GM19035 (cell line): ENCODE data around the gene PDXK.
A peak's percentile ranks its signal among the peaks of the same experiment; 100 is the strongest.

ENCODE experiments used
- ATAC-seq: cut with Tn5 transposase; IDR thresholded peaks from one replicate; pipeline ENCODE4 v1.9.1; 2021; ENCODE audit not compliant: unreplicated experiment

PDXK gene

DNA sequence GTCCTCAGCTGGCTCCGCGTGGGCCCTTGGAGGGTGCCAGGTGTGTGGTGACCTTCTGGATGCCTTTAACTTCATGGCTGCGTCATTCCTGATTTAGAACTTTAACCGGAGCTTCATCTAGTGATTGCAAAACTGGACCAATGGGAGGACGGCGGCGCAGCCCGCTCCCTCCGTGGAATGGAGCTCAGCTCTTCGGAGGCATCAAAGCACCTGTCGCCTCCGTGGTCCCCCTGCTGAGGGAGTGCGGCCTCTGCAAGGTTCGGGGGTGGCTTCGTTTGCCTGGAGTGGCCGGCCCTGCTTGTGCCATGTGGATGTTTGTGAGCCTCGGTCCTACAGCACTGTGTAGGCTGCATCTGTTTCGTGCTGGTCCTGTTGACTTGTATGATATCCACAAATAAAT, 43.0 kb downstream of the PDXK start:
- no peak for ATAC-seq

- ATAC-seq = no peak
Observed at GRCh38 chr21:43762303-43763128, 43.6 kb downstream of the PDXK start.

- no peak for ATAC-seq
Observed at GRCh38 chr21:43763901-43764523, 45.1 kb downstream of the PDXK start.

DNA sequence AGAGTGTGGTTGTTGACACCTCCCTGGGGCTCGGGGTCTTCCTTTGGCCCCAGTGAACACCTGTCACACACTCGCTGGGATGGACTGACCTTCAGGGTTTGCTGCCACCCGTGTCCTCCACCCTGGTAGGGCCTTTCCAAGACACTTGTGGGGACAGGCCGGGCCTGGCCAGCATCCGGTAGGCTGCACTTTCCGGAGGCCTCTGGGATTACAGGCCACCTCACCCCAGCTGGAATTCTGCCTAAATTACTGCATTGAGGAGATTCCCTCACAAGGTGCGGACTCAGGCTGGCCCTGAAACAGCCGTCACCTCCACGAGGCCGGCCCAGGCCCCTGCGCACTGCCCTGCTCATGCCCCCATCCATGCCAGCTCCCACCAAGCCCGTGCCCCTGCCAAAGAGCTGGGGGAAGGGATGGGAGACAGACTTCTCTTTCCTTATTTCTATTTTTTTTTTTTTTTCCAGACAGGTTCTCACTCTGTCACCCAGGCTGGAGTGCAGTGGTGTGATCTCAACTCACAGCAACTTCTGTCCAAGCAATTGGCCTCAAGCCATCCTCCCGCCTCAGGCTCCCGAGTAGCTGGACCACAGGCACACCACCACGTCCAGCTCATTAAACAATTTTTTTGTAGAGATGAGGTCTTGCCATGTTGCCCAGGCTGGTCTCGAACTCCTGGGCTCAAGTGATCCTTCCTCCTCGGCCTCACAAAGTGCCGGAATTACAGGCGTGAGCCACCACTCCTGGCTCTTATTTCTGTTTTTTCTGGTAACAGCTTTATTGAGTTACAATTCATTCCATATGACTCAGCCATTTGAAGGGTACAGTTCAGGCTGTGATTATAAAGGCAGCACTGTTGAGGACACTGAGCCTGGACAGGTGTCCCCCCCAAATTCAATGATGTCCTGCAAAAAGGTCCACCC, 45.9 kb downstream of the PDXK start:
- ATAC-seq = no peak

DNA sequence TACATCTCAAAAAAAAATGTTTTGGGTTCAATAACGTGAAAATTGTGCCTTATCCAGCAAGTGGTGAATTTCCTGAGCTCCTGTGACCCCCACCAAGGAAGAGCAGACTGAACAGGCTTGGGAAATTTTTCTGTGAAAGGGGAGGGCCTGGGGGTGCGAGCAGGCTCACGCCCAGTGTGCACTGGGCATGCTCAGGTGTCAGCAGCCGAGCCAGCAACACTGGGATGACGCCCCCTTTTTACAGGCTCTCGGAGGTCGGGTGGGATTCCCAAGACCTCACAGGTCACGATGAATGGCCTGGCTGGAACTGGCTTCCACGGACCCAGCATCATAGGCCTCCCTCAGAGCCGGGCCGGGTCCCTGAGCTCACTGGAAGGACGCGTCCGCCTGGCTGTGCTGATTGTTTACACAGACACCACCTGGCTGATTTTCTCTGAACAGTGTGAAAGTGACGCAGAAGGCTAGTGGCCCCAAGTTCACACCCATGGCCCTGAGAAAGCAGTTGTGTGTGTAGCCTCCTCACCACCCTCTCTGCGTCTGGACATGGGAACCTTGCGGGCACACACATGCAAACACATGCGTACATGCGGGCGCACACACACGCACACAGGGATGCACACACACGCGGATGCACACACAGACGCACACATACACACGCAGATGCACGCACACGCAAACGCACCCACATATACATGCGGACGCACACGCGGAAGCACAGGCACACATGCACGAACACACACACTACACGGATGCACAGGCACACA, 48.0 kb downstream of the PDXK start:
- ATAC-seq = no peak

GRCh38 chr21:43767498-43767983, 48.6 kb downstream of the PDXK start:
- ATAC-seq = no peak

DNA sequence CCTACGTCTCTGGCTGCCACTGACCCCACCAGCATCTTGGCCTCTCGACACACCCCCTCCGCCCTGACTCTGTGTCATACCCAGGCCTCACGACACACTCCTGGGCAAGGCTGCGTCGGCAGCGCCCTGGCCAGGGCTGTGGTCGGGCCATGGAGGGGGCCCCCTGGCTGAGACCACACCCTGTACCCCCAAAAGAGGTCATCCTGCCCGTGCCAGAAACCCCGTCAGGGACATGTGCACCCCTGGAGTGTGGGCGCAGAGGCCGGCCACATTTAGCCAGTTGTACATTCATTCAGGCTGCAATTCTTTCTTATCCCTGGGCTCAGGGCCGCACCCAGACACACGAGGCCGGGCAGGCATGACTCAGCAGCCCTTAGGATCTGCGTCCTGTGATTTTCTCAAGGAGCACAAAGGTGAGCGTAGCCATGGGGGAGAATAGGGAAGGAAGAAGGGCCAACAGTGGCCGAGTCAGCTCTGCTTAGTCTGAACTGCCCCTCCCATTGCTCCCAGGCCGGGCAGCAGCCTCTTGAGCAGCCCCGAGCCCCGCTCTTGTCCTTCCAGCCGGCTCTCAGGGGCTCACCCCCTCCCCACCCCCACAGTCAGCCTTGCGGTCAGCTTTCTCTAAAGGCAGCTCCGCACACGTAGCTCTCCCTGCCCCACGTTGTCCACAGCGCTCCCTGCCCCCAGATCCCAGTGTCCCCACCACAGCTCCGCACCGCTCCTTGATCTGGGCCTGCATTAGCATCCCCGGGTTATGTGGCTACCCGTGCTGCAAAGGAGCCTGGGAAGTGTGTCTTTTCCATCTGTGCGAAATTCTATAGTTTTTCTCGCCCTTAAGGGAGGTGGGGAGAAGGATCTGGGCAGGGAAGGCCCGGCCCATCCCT, 49.3 kb downstream of the PDXK start:
- no peak for ATAC-seq

DNA sequence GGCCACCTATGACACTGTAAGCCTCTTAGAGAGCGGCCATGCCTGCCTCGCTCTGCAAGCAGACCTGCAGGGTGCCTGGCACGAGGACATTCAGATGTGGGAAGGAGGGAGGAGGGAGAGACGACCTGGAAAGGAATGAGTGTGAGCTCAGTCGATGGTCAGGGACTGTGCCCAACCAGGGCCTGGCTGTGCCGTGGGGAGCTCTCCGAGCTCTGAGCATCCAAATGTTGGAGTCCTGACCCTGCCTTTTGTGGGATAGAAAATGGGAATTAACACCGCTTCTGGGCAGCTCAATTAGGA, 49.9 kb downstream of the PDXK start:
- ATAC-seq = no peak

DNA sequence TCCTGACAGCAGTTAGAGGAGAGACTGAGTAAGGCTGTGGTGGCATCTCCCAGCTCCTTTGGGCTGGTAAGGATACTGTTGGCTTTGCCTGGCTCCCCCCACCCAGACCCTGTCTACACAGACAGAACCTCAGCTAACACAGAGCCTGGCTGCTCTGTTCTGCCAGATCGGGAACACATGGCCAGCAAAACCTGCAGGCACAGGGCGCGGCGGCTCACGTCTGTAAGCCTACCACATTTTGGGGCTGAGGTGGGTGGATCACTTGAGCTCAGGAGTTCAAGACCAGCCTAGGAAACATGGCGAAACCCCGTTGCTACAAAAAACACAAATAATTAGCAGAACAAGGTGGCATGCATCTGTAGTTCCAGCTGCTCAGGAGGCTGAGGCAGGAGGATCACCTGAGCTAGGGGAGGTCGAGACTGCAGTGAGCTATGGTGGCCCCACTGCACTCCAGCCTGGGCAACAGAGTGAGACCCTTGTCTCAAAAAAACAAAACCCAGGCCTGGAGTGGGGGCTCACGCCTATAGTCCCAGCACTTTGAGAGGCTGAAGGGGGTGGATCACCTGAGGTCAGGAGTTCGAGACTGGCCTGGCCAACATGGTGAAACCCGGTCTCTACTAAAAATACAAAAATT, 50.5 kb downstream of the PDXK start:
- no peak for ATAC-seq

DNA sequence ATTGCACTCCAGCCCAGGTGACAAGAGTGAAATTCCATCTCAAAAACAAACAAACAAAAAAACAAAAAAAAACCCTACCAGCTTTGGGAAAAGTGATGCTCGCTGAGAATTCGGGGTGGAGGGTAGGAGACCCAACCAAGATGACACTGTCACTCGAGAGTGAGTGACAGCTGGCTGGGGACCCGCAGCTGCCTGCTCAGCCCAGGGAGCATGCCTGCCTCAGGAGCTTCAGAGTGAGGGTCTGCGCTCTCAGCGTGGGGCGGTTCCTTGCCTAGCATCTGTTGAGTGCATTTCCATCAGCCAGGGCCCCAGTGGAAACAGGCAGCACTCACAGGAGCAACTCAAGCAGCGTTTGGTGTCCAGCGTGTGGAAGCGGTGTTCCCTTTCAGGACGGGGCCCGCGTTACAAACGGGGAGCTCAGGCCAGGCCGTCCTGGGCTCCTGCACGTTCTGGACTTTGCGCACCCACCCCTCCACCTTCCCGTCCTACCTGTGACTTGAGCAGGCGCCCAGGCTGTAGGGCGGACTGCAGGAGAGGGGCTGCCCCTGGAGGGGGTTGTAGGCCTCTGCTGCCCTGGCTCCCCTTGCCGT, 51.2 kb downstream of the PDXK start:
- no peak for ATAC-seq

DNA sequence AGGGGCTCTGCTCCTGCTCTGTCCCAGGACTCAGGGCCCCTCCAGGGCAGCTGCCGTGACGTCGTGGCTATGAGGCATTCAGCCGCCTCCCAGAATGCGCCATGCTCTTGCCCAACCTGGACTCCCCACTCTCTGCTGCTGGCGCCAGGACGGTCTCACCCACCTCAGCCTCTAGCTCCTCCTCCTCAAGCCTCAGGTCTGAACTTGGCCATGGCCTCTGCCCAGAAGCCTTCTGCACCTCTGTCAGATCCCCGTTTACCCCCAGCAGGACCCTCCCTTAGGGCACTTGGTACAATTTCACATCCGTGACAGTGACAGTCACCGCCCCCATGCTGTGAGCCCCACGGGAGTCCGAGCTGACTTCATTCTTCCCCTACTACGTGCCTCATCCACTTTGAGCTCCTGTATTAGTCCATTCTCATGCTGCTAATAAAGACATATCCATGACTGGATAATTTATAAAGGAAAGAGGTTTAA, 52.3 kb downstream of the PDXK start:
- no peak for ATAC-seq

DNA sequence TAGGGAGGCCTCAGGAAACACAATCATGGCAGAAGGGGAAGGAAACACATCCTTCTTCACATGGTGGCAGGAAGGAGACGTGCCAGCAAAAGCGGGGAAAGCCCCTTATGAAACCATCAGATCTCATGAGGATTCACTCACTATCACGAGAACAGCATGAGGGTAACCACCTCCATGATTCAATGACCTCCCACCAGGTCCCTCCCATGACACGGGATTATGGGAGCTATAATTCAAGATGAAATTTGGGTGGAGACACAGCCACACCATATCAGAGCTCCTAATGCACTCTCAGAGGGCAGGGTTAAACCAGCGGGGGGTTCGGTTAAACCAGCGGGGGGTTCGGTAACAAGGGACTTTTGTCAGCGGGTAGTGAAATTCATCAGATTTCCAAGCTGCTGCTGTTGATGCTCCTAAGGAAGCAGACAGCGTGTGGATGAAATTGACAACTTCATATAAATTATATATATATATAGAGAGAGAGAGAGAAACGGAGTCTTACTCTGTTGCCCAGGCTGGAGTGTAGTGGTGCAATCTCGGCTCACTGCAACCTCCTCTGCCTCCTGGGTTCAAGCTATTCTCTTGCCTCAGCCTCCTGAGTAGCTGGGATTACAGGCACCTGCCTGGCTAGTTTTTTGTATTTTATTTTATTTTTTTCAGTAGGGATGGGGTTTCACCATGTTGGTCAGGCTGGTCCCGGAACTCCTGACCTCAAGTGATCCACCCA, 52.9 kb downstream of the PDXK start:
- no peak for ATAC-seq

GRCh38 chr21:43772425-43772821, 53.5 kb downstream of the PDXK start:
- ATAC-seq = no peak

DNA sequence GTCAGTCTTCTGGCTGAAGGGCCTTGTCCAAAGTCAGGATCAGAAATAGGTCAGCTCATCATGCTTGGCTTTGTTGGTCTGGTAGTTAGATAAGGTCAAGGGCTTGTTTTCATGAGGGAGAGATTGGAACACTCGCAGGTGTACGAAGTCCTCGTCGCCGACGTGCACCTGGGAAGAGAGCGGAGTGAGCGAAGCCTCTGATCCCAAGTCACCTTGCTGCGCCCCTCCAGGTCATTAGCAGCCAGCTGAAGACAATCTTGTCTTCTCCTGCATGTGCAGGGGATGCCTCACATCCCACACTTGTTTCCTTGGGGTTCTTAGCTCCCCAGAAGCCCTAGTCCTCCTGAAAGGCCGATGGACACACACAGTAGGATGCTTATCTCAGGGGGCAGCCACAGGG, 55.2 kb downstream of the PDXK start:
- no peak for ATAC-seq

DNA sequence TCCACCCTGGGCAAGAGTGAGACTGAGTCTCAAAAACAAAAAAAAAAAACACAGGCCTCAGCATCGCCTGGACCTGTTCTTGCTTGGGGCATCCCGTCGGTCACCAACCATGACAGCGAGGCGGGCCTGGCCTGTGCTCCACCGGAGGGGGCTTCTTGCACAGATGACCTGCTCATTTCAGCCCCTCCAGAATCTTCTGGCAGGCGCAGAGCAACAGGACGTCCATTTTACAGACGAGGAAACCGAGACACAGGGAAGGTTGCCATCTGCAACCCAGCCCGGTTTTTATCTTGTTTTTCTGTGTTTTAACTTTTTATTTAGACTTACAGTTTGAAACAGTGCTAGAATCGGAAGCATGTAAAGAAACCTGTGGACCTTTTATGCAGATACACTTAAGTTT, 56.3 kb downstream of the PDXK start:
- no peak for ATAC-seq

GRCh38 chr21:43775795-43776430, 57.0 kb downstream of the PDXK start, which contains the start of gene CSTB:
TSS of gene CSTB (minus strand) at chr21:43776308. CDS start at chr21:43776269, 39 bp downstream.
- ATAC-seq = peak; percentile 71

GRCh38 chr21:43777953-43778352, 59.0 kb downstream of the PDXK start:
- ATAC-seq = no peak
